ENCODE data around the gene TAOK2. TPM values are rescaled to one million over a fixed set of nuclear protein-coding genes. Genes with fewer than 3 reads are reported as not detected.

TAOK2 gene
- total RNA-seq, 4 donors from 2014 or later = 78.1 to 123 (median 90.9) TPM

GRCh38 chr16:29995324-29995910, 21.7 kb downstream of the TAOK2 start, which contains the start of gene HIRIP3:
Gene HIRIP3 (minus strand): TSS chr16:29995617. CDS start chr16:29995605, 12 bp downstream.
- H3K9me3 ChIP-seq = no peaks in the 10 kb centered on the region
- DNase-seq = peak; percentile 85 to 93 (median 91)
- TF ChIP-seq CTCF (IDR thresholded peaks at IDR 0.05) (no peak), POLR2A (IDR thresholded peaks at IDR 0.05) (peak in 1 of 2 donors; percentile 16)
- H3K36me3 ChIP-seq = peaks cover 0 to 48% (median 3%) of the 10 kb centered on the region in 3 donors
- peaks cover 0 to 23% (median 2%) of the 10 kb centered on the region in 4 donors for H3K4me1 ChIP-seq
- H3K4me3 ChIP-seq = peak within 1 kb of the TSS; percentile 59 to 84 (median 82)
- H3K27ac ChIP-seq = peak within 1 kb of the TSS; percentile 93 to 98 (median 95)
- H3K27me3 ChIP-seq = no peaks in the 10 kb centered on the region

- no peaks in the 10 kb centered on the region for H3K27me3 ChIP-seq
- H3K9me3 ChIP-seq = no peaks in the 10 kb centered on the region
- peak within 1 kb of the TSS; percentile 93 to 98 (median 95) for H3K27ac ChIP-seq
- DNase-seq = peak; percentile 97 to 100 (median 99)
- TF ChIP-seq POLR2A (IDR thresholded peaks at IDR 0.05) (peak; percentile 39 to 45), CTCF (IDR thresholded peaks at IDR 0.05) (no peak)
- peaks cover 0 to 48% (median 1%) of the 10 kb centered on the region in 3 donors for H3K36me3 ChIP-seq
- peaks cover 0 to 23% (median 2%) of the 10 kb centered on the region in 4 donors for H3K4me1 ChIP-seq
- H3K4me3 ChIP-seq = peak within 1 kb of the TSS; percentile 59 to 84 (median 82)
Observed at GRCh38 chr16:29995911-29996765, 22.5 kb downstream of the TAOK2 start, which contains the start of gene INO80E. Gene INO80E (plus strand): TSS chr16:29996241. CDS start chr16:29996311, 70 bp downstream.

- peak overlapping the region in 3 of 4 donors; percentile 93 to 98 (median 97) for H3K27ac ChIP-seq
- H3K36me3 ChIP-seq = peaks cover 0 to 48% (median 0%) of the 10 kb centered on the region in 3 donors
- H3K4me1 ChIP-seq = peaks cover 0 to 23% (median 2%) of the 10 kb centered on the region in 4 donors
- H3K27me3 ChIP-seq = no peaks in the 10 kb centered on the region
- no peaks in the 10 kb centered on the region for H3K9me3 ChIP-seq
- peak overlapping the region; percentile 59 to 84 (median 82) for H3K4me3 ChIP-seq
- TF ChIP-seq POLR2A (IDR thresholded peaks at IDR 0.05) (no peak), CTCF (IDR thresholded peaks at IDR 0.05) (no peak)
- DNase-seq = no peak
Observed at GRCh38 chr16:29996766-29997250, 23.1 kb downstream of the TAOK2 start.

- DNase-seq = no peak
- Histone ChIP-seq H3K27me3 (no peaks in the 10 kb centered on the region), H3K27ac (no peak overlapping the region), H3K4me3 (no peak overlapping the region), H3K4me1 (peaks cover 0 to 12% (median under 1%) of the 10 kb centered on the region in 4 donors), H3K36me3 (peaks cover 0 to 30% (median 0%) of the 10 kb centered on the region in 3 donors), H3K9me3 (no peaks in the 10 kb centered on the region)
- TF ChIP-seq CTCF (IDR thresholded peaks at IDR 0.05) (no peak), POLR2A (IDR thresholded peaks at IDR 0.05) (no peak)
Observed at GRCh38 chr16:29999605-30000004, 25.9 kb downstream of the TAOK2 start.

Measured in Peyer's patch (tissue), 4 donors.